ENCODE measurements around the gene H3-3A.

DNA sequence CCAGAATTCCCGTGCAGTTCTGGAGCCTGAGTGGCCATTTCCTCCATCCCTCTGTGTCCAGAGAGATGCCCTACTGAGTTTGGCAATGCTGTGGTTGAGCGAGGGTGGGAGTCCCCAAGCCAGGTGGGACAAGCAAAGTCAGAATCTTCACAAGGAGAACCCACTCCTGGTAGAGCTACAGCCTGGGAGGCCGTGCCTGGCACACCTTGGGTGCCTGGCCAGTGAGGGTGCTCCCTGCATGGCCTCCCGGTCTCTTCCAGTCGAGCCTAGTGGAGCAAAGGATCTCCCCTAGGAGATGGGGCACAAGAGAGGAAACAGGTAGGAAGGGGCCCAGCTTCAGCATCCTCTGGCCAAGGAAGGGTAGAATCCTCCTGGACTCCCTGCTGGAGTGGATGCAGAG, 57.9 kb downstream of the H3-3A start:
- TF ChIP-seq CTCF (conservative IDR thresholded peaks at IDR 0.05; ENCODE audit: low read depth in 2 of 2), result no peak
- no peak for TF ChIP-seq EZH2 (IDR thresholded peaks at IDR 0.05; ENCODE audit: low read depth, unreplicated experiment)
- no peak for TF ChIP-seq CREB1 (CRISPR knock-in tag; IDR thresholded peaks at IDR 0.05; ENCODE audit: low read depth)
- no peak for TF ChIP-seq REST (IDR thresholded peaks at IDR 0.05; ENCODE audit: unreplicated experiment)

All from GM23338 (cell line).